Stimulated activated CD4-positive, alpha-beta T cell treated with anti-CD3 and anti-CD28 coated beads, Interleukin-4, amount 100 ng/mL, for 1 hour (primary cell): ENCODE measurements around the gene KRT6C.

ENCODE experiments used
- DNase-seq: peaks from one replicate; pipeline ENCODE4 v3.0.0-alpha.2; 2020

KRT6C gene

DNA sequence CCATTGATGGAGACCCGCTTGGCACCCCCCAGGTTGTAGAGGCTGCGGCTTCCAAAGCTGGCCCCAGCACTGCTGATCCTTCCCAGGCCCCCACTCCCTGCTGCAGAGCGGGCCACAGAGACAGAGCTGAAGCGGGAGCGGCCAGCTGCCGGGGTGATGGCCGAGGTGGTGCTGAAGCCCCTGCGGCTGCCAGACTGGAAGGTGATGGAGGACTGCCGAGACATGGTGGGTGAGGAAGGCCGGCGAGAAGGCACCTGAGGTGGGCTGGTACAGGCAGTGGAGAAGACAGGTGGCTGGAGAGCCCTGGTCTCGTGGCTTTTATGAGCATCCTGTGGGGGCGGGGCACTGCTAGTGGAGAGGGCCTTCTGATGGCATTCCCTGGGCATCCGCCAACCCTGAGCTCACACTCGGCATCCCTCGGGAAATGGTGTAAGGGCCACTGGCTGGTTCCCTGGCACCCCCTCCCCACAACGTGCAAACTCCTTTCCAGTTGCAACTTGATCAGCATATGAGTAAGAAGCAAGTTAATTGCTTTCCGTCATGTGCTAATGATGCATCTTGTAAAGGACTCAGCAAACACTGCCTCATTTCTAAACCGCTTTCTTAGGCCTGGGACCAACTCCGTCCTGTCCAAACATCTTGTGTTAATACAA lies 39.4 kb downstream of the KRT6C start, which contains the start of gene KRT75:
Gene KRT75 (minus strand): TSS at position 291 of the 653 bp plus-strand sequence. CDS start 67 bp downstream, at position 224.
- DNase-seq: no peak

DNA sequence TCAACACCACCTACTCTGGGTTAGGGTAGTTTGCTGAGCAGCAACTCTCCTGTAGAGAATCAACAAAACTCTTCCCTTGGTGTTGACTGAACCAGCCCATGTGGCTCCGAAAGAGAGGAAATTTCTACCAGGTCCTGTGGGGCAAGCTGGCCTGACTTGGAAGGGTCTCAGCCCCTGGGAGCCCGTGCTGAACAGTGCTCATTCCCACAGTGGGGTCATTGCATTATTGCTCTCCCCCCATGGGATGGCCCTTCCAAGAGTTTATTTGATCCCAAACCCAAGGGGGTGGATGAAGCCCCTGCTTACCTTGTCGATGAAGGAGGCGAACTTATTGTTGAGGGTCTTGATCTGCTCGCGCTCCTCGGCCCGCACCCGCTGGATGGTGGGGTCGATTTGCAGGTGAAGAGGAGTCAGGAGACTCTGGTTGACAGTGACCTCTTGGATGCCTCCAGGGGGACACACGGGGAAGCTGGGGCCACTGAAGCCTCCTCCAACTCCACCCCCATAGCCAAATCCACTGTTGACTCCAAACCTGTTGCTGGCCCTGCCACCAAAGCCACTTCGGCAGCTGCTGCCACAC lies 40.0 kb downstream of the KRT6C start:
- DNase-seq: no peak

DNA sequence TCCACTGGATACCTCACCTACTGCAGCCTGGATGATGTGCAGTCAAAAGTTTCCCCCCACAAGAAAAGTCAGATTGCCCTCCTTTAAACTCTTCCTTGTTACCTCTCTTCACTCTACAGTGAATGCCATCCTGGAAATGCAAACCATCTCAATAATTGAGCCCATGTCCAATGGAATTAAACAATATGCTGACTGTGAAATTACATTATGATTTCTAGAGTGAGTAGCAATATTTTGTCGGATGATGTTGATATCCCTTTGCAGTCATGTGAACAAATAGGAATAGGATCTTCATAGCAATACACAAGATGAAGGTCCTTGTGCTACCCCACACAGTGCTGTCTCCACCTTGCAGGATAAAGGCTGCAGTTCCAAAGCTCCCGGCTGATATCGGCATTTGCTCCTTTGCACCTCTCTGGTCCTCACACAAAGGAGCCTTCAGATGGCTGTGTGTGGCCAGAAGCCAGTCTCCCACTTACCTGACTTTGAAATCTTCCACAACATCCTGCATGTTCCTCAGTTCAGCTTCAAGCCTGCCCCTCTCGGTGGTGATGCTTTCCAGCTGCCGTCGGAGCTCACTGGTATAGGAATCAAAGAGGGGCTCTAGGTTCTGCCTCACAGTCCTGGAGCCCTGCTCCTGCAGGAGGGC lies 40.9 kb downstream of the KRT6C start:
- no peak for DNase-seq

DNA sequence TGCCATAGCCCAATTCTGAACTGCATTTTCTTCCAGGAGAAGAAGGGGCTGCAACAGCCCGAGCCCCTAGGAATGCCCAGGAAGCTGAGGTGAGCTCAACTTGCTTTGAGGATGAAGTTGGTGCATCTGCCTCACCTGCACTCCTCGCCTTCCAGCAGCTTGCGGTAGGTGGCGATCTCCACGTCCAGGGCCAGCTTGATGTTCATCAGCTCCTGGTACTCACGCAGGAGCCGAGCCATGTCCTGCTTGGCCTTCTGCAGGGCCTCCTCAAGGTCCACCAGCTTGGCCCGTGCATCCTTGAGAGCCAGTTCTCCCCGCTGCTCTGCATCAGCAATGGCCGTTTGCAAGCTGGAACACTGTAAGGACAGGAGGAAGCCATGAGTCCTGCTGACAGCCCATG lies 45.5 kb downstream of the KRT6C start:
- DNase-seq: no peak

DNA sequence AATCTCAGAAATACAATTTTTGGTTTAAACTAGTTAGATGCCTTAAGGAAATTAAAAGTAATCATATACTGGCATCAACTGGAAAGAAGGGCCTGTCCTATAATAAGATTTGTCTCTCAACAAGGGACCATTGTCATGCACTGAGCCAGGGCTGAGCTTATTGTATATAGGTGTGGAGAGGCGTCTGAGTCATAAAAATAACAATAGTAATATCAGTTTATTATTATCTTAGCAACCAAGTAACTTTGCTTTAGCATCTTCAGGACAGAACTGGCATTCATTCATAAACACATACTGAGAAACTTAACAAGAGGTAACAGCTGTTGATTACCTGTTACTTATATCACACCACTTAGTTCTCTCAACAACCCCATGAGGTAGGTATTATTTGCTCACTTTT lies 46.5 kb downstream of the KRT6C start:
- no peak for DNase-seq

DNA sequence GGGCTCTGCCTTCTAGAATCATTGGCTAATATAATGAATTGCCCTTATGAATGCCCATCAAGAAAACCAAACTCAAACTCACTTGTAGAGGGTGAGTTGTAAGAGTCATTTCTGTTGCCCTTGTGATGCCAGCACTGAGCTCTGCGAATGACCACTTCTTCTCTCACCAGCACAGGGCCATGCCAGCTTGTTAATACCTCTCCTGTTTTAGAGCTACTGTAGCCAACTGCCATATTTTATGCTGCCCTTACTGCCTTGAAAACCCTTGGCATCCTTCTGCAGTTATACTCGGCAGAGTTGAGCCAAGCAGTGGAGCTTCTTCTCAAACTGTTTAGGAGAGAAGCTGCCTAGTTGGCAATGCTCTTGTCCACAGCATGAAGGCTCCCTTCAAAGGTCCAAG lies 47.6 kb downstream of the KRT6C start:
- no peak for DNase-seq

DNA sequence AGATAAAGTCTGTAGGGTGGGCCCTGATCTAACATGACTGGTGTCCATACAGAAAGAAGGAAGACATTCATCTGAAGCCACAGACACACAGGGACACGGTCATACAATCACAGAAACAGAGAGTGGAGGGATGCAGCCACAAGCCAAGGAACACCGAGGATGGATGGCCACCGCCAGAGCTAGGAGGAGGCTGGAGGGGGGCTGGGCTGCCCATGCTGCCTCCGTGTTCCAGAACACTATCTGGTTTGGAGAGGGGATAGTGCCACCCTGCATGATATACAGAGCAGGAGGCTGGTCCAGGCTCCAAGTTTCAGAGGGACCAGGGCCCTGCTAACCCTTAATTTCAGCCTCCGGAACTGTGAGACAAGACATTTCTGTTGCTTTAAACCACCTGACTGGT lies 48.1 kb downstream of the KRT6C start:
- no peak for DNase-seq

DNA sequence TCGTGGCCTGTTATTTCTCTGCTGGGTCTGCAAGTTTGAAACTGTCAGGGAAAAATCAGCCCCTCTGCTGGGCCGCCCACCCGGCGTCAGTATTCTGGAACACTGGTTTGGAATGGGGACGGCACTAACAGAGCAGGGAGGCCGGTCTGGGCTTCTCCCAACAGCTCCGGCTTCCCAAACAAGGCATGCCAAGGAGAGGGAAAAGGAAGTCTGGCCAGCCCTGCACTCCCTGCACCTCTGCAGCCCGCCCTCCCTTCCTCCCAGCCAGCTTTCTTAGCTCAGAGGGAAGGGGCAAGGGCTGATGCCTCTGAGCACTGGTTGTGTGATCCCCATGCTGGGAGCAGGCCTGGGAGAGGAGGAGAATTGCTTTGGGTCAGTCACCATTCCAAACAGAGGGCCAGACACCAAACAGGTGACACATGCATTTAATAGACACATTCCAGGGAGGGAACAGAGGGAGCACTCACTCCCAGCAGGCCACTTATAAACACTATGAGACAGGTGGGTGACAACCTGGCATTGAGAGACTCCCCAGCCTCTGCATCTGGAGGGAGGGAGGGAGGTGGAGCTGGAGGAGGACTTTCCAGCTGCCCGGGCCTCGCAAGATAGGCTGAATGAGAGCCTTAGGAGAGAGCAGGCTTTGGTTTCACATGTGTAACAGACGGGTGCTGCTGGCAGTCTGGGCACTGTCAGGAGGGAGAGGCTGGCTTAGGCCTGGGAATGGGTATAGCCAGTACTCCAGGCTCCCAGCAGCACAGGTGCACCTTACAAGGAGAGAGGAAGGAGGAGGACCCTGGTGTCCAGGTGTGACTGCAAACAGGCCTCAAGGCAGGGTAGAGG lies 49.7 kb downstream of the KRT6C start:
- no peak for DNase-seq

DNA sequence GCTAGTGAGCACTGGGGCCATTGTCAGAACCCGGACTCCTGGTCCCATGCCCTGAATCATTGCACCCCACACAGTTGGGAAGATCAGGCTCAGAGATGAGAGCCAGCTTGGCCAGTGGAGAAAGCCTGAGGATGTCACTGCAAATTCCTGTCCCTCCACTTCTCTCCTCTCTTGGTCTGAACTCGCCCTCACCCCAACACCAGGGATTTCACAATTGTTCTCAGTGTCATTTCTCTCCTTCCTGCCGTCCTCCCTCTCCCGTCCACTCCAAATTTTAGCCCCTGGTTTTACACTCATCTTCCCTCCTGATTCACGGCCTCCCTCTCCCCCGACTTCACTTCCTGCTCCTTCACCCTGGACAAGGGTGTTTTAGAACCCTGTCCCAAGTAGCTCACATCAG lies 50.6 kb downstream of the KRT6C start:
- DNase-seq: no peak

DNA sequence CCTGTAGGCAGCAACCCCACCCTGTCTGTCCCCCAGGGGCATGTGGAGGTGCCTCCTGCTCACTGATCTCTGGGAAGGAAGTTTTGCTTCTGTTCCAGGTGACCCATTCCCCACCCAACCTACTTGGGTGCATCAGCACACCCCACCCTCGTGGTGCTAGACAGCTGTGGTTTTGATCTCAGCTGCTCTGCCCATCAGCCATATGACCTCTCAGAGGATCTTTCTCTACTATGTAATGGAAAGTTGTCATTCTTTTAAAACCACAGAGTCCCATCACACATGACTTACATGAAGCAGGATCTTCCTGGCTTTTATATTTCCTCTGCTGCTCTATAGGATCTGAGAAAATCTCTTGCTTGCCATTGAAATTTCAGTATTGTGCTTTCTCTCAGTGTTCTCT lies 53.9 kb downstream of the KRT6C start:
- DNase-seq: no peak

DNA sequence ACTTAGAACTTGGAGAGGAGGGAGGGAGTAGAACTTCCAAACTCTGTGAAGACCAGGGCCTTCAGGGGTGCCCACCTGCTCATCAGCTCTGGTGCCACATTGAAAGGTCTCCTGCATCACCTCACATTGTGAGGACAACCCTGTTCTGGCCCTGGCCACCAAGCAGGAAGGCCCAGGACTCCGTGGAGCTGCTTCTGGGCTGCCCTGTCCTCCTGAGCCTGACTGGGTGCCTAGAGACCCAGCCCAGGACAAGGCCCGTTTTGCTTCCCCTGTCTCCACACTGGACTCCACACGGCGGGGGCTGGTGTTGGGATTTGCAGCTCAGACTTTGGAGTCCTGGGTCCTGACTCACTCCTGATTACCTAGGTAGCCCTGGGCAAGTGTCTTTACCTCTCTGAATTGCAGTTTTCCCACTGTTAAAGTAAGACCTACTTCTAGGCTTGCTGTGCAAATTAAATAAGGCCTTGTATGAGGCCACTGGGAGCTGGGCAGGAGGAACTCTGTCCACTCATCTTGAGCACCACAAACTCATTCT lies 55.0 kb downstream of the KRT6C start:
- no peak for DNase-seq
